OCI-LY7 (cell line): ENCODE results near the gene MIA2. TPM values are rescaled to one million over a fixed set of nuclear protein-coding genes. Genes with fewer than 3 reads are reported as not detected.
"Not testable (repeated sequence)": the region's sequence is repeated elsewhere in the genome, so short reads cannot be mapped to it uniquely, and the experiment has no call there.

Experiments used
- BruUV-seq: library from RNA; stranded (reverse); fragments of 400-500 nt; replicated peaks from 2 replicates; lab custom pipeline; 2021; lab: Mats Ljungman, UMichigan
- CTCF ChIA-PET: fragments of 300-600 bp; sonication (Branson Sonifier 250); formaldehyde crosslinking; loops from one replicate; lab custom pipeline; 2022; ENCODE audit warnings: antibody characterized with exemption; ENCODE audit not compliant: unreplicated experiment; lab: Charles Lee
- POLR2A ChIA-PET: fragments of 300-600 bp; sonication (Branson Sonifier 250); formaldehyde crosslinking; loops from one replicate; lab custom pipeline; 2022; ENCODE audit warnings: antibody characterized with exemption; lab: Charles Lee
- DNase-seq: peaks from one replicate; pipeline ENCODE4 v3.0.0-alpha.2; 2015; ENCODE audit warnings: low spot score
- H2AFZ ChIP-seq: fragments of 200-600 bp; sonication (generic), shearing (Covaris generic); 2 replicates; pipeline ENCODE4 v1.6.1; 2014; ENCODE audit warnings: mild to moderate bottlenecking, antibody characterized with exemption, low read length, moderate library complexity
- H3K27ac ChIP-seq: fragments of 200-600 bp; sonication (generic); 2 replicates; pipeline ENCODE4 v1.5.1; 2014; ENCODE audit warnings: mixed run types, low read depth, mild to moderate bottlenecking, moderate library complexity, low read length, inconsistent platforms; ENCODE audit not compliant: poor library complexity, severe bottlenecking
- H3K36me3 ChIP-seq: fragments of 200-600 bp; sonication (generic); 2 replicates; pipeline ENCODE4 v1.6.1; 2014; ENCODE audit warnings: mild to moderate bottlenecking, antibody characterized with exemption, low read length, moderate library complexity, mixed read lengths; ENCODE audit not compliant: insufficient read depth
- H3K4me1 ChIP-seq: fragments of 200-600 bp; sonication (generic); 2 replicates; pipeline ENCODE4 v1.5.1; 2014; ENCODE audit warnings: mild to moderate bottlenecking, low read length; ENCODE audit not compliant: insufficient read depth, poor library complexity, severe bottlenecking
- H3K4me2 ChIP-seq: fragments of 200-600 bp; sonication (generic); 2 replicates; pipeline ENCODE4 v1.6.1; 2014; ENCODE audit warnings: mild to moderate bottlenecking, low read length
- H3K4me3 ChIP-seq: fragments of 200-600 bp; sonication (generic); 2 replicates; pipeline ENCODE4 v1.5.1; 2014; ENCODE audit warnings: mild to moderate bottlenecking, low read depth, low read length; ENCODE audit not compliant: poor library complexity, severe bottlenecking
- H3K79me2 ChIP-seq: fragments of 200-600 bp; sonication (generic); 2 replicates; pipeline ENCODE4 v1.6.1; 2016; ENCODE audit warnings: low read depth, mild to moderate bottlenecking, low read length, moderate library complexity, mixed read lengths; ENCODE audit not compliant: insufficient read depth
- H3K9me2 ChIP-seq: fragments of 200-600 bp; sonication (generic); 2 replicates; pipeline ENCODE4 v1.6.1; 2016; ENCODE audit warnings: mild to moderate bottlenecking, low read length, mixed read lengths; ENCODE audit not compliant: insufficient read depth
- H3K9me3 ChIP-seq: fragments of 200-600 bp; sonication (generic); 2 replicates; pipeline ENCODE4 v1.6.1; 2014; ENCODE audit warnings: mild to moderate bottlenecking, mixed run types, low read length, mixed read lengths
- H4K20me1 ChIP-seq: fragments of 200-600 bp; sonication (generic); 2 replicates; pipeline ENCODE4 v1.6.1; 2014; ENCODE audit warnings: mild to moderate bottlenecking, antibody characterized with exemption, low read length, moderate library complexity, mixed read lengths; ENCODE audit not compliant: insufficient read depth
- EZH2phosphoT487 ChIP-seq: fragments of 200-600 bp; sonication (generic); IDR thresholded peaks from 2 replicates; pipeline ENCODE4 v1.6.1; 2018; ENCODE audit warnings: low read depth, borderline replicate concordance, mild to moderate bottlenecking, mixed run types, antibody characterized with exemption, low read length, moderate library complexity, mixed read lengths
- intact Hi-C: fragments of 100-400 bp; cut with micrococcal nuclease; formaldehyde crosslinking; loops from one replicate; pipeline ENCODE4 v1.10.0; 2022; ENCODE audit not compliant: unreplicated experiment
- total RNA-seq, 2 experiments: library from RNA; depleted of rRNA in 1 of 2; stranded (reverse); fragments of >200 nt in 1 of 2; shearing (Covaris generic) in 1 of 2; gene quantifications; 2 replicates each; pipeline ENCODE4 v1.2.3, GENCODE V29; 2014 to 2022
- TF ChIP-seq, protein P1 (sequence below): fragments of 200-600 bp; sonication (generic); conservative IDR thresholded peaks from 2 replicates; pipeline ENCODE4 v1.5.1; 2014; ENCODE audit warnings: mild to moderate bottlenecking, antibody characterized with exemption, low read length, moderate library complexity, mixed read lengths

Gene MIA2
- total RNA-seq, 2 experiments from 2014 or later, result 20.2 to 28.3 TPM

DNA sequence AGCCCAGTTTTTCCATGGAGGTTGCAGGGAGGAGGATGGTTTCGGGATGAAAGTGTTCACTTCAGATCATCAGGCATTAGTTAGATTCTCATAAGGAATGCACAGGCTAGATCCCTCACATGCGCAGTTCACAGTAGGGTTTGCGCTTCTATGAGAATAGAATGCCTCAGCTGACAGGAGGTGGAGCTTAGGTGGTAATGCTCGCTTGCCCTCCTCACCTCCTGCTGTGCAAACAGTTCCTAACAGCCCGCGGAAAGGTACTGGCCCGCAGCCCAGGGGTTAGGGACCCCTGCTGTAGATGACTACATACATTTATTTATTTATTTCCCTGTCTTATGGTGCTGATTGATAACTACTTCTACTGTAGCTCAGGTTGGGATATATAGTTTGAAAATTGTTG, 105.3 kb downstream of the MIA2 start:
- H3K4me2 ChIP-seq, result no peak overlapping the region
- H3K9me2 ChIP-seq, result no peaks in the 10 kb centered on the region
- ChIA-PET CTCF (no interaction called here), POLR2A (interaction anchor here (1.1 to 1.7 kb wide), 2 partner anchors 20 to 38 kb away, joined by 4 read pairs; no protein-coding TSS in a partner anchor)
- H2AFZ ChIP-seq, result no peak overlapping the region
- intact Hi-C loops, result no loop called here
- H3K4me3 ChIP-seq, result no peak overlapping the region
- no peaks in the 10 kb centered on the region for H4K20me1 ChIP-seq
- H3K36me3 ChIP-seq, result peaks cover 20% of the 10 kb centered on the region
- no peaks in the 10 kb centered on the region for H3K9me3 ChIP-seq
- no TSS peak for BruUV-seq
- H3K79me2 ChIP-seq, result no peaks in the 10 kb centered on the region
- TF ChIP-seq EZH2phosphoT487, result no peak
- TF ChIP-seq, protein P1, sequence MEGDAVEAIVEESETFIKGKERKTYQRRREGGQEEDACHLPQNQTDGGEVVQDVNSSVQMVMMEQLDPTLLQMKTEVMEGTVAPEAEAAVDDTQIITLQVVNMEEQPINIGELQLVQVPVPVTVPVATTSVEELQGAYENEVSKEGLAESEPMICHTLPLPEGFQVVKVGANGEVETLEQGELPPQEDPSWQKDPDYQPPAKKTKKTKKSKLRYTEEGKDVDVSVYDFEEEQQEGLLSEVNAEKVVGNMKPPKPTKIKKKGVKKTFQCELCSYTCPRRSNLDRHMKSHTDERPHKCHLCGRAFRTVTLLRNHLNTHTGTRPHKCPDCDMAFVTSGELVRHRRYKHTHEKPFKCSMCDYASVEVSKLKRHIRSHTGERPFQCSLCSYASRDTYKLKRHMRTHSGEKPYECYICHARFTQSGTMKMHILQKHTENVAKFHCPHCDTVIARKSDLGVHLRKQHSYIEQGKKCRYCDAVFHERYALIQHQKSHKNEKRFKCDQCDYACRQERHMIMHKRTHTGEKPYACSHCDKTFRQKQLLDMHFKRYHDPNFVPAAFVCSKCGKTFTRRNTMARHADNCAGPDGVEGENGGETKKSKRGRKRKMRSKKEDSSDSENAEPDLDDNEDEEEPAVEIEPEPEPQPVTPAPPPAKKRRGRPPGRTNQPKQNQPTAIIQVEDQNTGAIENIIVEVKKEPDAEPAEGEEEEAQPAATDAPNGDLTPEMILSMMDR, result no peak
- no peak for DNase-seq
- H3K27ac ChIP-seq, result no peak overlapping the region
- no peaks in the 10 kb centered on the region for H3K4me1 ChIP-seq

DNA sequence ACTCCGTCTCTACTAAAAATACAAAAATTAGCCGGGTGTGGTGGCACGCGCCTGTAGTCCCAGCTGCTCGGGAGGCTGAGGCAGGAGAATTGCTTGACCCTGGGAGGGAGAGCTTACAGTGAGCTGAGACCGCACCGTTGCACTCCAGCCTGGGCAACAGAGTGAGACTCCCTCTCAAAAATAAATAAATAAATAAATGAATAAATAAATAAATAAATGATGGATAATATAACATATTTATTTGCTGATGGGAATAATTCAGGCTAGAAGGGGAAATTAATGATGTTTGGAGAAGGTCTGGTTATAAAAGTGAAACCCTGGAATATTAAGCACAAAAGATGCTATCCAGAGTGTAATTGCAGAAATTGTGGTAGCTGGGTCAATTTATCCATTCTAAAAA, 107.4 kb downstream of the MIA2 start:
- H3K27ac ChIP-seq, H3K4me1 ChIP-seq, H3K9me3 ChIP-seq, CTCF ChIA-PET, H3K4me3 ChIP-seq, H3K9me2 ChIP-seq, intact Hi-C loops, H3K79me2 ChIP-seq, H4K20me1 ChIP-seq, BruUV-seq, H3K4me2 ChIP-seq, H2AFZ ChIP-seq, POLR2A ChIA-PET, DNase-seq: not testable (repeated sequence)
- peaks cover 17% of the 10 kb centered on the region for H3K36me3 ChIP-seq

DNA sequence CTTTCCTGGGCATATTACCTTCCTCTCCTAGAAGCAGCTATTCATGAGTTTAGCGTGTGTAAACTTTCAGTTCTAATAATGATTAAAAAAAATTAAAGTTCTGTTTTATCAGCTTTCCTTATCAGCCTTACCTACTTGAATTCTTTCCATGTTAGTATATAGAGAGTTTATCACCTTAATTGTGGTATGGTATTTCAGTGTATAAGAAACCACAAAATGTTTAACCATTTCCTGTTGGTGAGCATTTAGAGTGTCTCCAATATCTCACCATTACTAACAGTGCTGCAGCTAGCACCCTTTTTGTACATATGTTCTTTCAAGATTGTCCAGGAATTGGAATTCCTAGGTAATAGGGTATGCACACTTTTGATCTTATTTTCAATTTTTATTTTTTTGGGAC, 109.1 kb downstream of the MIA2 start:
- H2AFZ ChIP-seq, result no peak overlapping the region
- H3K9me3 ChIP-seq, result no peaks in the 10 kb centered on the region
- H3K4me1 ChIP-seq, result no peaks in the 10 kb centered on the region
- CTCF ChIA-PET, result no interaction called here
- no peak overlapping the region for H3K4me2 ChIP-seq
- BruUV-seq, result no TSS peak
- no peaks in the 10 kb centered on the region for H3K9me2 ChIP-seq
- POLR2A ChIA-PET, result interaction anchor here (0.6 kb wide), 1 partner anchor 177 kb away, joined by 3 read pairs; no protein-coding TSS in a partner anchor
- intact Hi-C loops, result no loop called here
- H3K4me3 ChIP-seq, result no peak overlapping the region
- TF ChIP-seq, protein P1, result no peak
- H3K27ac ChIP-seq, result no peak overlapping the region
- H4K20me1 ChIP-seq, result no peaks in the 10 kb centered on the region
- no peaks in the 10 kb centered on the region for H3K79me2 ChIP-seq
- H3K36me3 ChIP-seq, result peaks cover 19% of the 10 kb centered on the region
- DNase-seq, result no peak
